ENCODE data around the gene CXADR. TPM values are rescaled to one million over a fixed set of nuclear protein-coding genes. Genes with fewer than 3 reads are reported as not detected.
"Not testable (repeated sequence)": the region's sequence is repeated elsewhere in the genome, so short reads cannot be mapped to it uniquely, and the experiment has no call there.

The CXADR gene
- total RNA-seq, 2 experiments from 2014 or later: 0.56 to 0.92 TPM

DNA sequence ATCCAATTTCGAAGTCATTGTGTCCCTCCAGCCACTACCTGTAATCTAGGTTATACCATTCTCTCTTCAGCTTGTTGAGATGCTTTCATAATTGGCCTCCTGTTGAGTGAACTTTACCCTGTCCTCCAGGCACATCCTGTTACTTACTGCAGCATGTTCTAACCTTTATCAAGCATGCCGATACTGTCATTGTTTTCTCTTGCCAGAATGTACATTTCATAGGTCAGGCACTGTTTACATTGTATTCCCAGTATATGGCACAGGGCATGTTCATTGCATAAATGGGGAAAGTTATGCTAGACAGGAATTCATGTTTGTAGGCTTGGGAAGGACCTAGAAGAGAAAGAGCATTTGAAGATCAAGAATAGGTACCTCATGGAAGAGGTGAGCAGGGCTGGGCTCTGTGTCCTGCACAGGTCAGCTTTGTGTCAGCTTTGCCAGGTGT, 10.2 kb downstream of the CXADR start:
- DNase-seq: no peak
- Mint-ChIP-seq H3K36me3 (no peaks in the 10 kb centered on the region), H3K27me3 (peaks cover 8% of the 10 kb centered on the region), H3K27ac (no peak overlapping the region), H3K9me3 (no peaks in the 10 kb centered on the region), H3K4me1 (no peaks in the 10 kb centered on the region), H3K4me3 (no peak overlapping the region)

DNA sequence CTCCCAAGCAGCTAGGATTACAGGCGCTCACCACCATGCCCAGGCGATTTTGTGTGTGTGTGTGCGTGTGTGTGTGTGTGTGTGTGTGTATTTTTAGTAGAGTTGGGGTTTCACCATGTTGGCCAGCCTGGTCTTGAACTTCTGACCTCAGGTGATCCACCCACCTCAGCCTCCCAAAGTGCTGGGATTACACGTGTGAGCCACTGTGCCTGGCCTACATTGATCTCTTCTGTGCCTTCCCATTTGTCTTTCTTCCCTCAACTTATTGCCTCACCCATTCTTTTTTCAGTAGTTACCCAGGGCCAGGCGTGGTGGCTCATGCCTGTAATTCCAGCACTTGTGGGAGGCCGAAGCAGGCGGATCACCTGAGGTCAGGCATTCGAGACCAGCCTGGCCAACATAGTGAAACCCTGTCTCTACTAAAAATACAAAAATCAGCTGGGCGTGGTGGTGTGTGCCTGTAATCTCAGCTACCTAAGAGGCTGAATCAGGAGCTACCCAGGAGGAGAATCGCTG, 11.2 kb downstream of the CXADR start:
- not testable (repeated sequence) for H3K36me3 Mint-ChIP-seq, H3K4me1 Mint-ChIP-seq, DNase-seq, H3K27me3 Mint-ChIP-seq, H3K9me3 Mint-ChIP-seq, H3K4me3 Mint-ChIP-seq, H3K27ac Mint-ChIP-seq

DNA sequence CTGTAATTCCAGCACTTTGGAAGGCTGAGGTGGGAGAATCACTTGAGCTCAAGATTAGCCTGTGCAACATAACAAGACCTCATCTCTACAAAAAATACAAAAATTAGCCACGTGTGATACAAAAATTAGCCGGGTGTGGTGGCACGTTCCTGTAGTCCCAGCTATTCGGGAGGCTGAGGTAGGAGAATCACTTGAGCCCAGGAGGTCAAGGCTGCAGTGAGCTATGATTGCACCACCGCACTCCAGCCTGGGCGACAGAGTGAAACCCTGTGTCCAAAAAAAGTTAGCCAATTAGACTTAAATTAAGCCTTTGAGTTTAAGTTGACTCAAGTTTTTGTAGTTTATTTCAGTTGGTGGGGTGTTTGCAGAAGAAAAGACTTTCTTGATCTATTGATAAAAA, 11.8 kb downstream of the CXADR start:
- peaks cover 6% of the 10 kb centered on the region for H3K27me3 Mint-ChIP-seq
- no peak for DNase-seq
- no peaks in the 10 kb centered on the region for H3K36me3 Mint-ChIP-seq
- no peaks in the 10 kb centered on the region for H3K4me1 Mint-ChIP-seq
- H3K4me3 Mint-ChIP-seq: no peak overlapping the region
- H3K9me3 Mint-ChIP-seq: no peaks in the 10 kb centered on the region
- no peak overlapping the region for H3K27ac Mint-ChIP-seq

DNA sequence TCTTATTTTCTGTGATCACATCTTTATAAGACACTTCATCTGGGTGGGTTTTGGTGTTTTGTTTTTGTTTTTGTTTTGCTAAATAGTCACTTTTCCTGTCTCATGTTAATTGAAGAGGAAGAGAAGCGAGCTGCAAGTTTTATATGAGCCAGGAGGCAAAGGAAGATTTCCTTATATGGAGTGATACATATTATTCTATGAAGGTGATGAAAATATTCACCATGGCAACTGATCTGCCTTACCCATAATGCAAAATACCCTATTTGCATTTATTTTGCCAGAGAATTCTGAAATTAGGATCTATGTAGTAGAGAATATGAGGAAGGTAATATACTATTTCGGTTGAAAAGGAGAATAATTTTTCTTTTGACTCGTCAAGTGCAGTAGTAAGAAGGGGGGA, 13.9 kb downstream of the CXADR start:
- no peak for DNase-seq
- Mint-ChIP-seq H3K27me3 (no peaks in the 10 kb centered on the region), H3K9me3 (no peaks in the 10 kb centered on the region), H3K4me1 (no peaks in the 10 kb centered on the region), H3K4me3 (no peak overlapping the region), H3K36me3 (no peaks in the 10 kb centered on the region), H3K27ac (no peak overlapping the region)

DNA sequence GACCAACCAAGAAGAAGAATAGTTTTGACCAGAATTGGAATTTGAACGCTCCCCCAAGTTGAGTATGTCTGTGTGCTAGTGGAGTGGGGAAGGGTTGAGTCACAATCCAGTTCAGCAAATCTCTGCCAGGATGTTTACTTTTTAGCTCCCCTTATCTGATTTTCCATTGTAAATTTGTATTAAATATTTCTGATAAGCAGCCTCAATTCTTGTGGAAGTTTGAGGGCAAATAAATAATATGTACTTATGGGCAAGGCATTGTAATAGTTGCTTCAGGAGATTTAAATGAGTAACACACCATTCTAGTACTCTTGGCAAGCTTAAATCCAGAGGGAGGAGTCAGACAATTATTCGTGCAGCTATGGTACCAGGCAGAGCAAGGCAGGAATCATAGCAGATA, 14.4 kb downstream of the CXADR start:
- no peak for DNase-seq
- Mint-ChIP-seq H3K4me1 (no peaks in the 10 kb centered on the region), H3K4me3 (no peak overlapping the region), H3K27me3 (no peaks in the 10 kb centered on the region), H3K9me3 (no peaks in the 10 kb centered on the region), H3K27ac (no peak overlapping the region), H3K36me3 (no peaks in the 10 kb centered on the region)

DNA sequence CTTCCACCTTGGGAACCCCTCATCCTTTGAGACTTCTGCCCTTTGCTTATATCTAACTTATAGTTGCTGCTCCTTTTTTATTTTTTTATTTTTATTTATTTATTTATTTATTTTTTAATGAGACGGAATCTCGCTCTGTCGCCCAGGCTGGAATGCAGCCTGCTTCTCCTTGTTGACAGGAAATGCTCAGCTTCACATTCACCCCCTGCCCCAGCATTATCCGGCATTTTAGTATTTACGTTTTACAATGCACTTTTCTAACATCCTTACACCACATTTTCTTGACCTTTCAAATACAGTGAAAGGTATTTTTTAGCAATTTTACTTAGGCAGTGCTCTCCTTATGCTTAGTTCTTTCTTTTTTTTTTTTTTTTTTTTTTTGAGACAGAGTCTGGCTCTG, 14.9 kb downstream of the CXADR start:
- H3K27me3 Mint-ChIP-seq: no peaks in the 10 kb centered on the region

DNA sequence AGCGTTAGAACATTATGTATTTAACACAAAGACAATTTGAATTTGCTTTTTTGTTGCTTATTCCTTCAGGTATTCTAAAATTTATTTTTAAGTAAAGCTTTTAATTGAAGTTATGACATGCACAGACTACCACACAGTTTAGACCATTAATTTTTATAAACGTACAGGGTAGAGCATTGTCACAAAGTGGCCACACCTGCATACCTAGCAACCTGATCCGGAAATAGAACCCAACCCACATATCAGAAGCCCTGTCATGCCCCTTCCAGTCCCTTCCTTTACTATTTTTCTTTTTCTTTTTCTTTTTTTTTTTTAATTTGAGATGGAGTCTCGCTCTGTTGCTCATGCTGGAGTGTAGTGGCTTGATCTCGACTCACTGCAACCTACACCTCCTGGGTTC, 16.8 kb downstream of the CXADR start:
- no peak for DNase-seq
- H3K36me3 Mint-ChIP-seq: no peaks in the 10 kb centered on the region

More for the DNA sequence above, 14.9 kb downstream of the CXADR start:
- no peak for DNase-seq
- Mint-ChIP-seq H3K27ac (no peak overlapping the region), H3K4me3 (no peak overlapping the region), H3K4me1 (no peaks in the 10 kb centered on the region), H3K36me3 (no peaks in the 10 kb centered on the region), H3K9me3 (no peaks in the 10 kb centered on the region)

DNA sequence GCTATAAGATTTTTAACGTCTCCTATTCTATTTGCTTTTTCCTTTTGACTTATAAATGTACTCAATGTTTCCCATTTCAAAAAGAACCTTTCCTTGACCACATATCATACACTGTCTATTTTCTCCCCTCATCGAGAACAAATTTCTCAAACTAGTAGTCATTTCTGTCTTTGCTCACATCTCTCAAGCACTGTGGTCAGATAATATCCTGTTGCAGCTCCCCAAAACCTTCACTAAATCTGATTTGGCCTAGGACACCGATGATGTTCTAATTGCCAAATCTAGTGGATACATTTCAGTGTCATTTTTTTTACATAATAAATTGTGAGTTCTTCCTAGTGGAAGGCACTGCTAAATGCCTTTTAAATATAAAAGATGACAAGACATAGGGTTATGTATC, 19.4 kb downstream of the CXADR start:
- H3K4me3 Mint-ChIP-seq: no peak overlapping the region
- no peaks in the 10 kb centered on the region for H3K4me1 Mint-ChIP-seq
- DNase-seq: no peak
- no peaks in the 10 kb centered on the region for H3K36me3 Mint-ChIP-seq
- no peak overlapping the region for H3K27ac Mint-ChIP-seq
- no peaks in the 10 kb centered on the region for H3K27me3 Mint-ChIP-seq
- no peaks in the 10 kb centered on the region for H3K9me3 Mint-ChIP-seq

More for the DNA sequence above, 16.8 kb downstream of the CXADR start:
- Mint-ChIP-seq H3K27me3 (no peaks in the 10 kb centered on the region), H3K9me3 (no peaks in the 10 kb centered on the region), H3K4me3 (no peak overlapping the region), H3K4me1 (no peaks in the 10 kb centered on the region), H3K27ac (no peak overlapping the region)

DNA sequence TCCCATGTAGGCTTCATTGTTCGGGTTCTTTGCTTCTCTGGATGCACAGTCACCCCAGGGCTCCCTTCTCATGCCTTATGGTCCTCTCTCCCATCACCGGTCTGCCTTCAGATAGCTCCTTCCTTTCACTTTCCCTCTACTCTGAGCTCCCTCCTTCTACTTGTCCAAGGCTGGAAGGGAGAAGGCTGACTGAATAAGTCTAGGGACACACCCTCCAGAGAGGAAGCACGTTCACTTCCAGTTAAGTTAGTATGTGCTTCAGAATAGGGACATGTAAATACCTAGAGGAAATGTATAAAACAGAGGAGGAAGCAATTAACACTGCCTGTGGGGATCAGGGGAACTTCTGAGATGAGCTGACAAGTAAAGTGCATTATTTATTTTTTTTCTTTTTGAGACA, 23.5 kb downstream of the CXADR start:
- no peak overlapping the region for H3K4me3 Mint-ChIP-seq
- no peak overlapping the region for H3K27ac Mint-ChIP-seq
- H3K9me3 Mint-ChIP-seq: no peaks in the 10 kb centered on the region
- H3K4me1 Mint-ChIP-seq: no peaks in the 10 kb centered on the region
- DNase-seq: no peak
- no peaks in the 10 kb centered on the region for H3K36me3 Mint-ChIP-seq
- peaks cover 3% of the 10 kb centered on the region for H3K27me3 Mint-ChIP-seq

DNA sequence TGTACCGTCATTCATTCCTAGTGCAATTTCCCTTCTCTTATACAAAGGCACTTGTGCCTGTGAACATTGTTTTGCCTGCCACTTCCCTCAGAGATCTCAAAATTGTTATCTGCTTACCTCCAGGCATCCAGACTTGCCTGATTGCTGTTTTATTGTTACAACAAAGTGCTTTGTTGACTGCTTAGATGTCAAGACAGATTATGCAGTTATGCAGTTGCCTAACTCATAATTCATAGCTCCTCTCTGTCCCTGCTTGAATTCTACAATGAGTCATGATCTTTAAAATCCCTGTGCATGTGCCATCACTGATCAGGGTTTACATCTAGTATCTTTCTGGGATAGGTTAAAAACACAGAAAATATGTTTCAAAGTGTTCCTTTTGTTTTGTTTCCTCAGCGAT, 24.5 kb downstream of the CXADR start:
- Mint-ChIP-seq H3K4me1 (no peaks in the 10 kb centered on the region), H3K36me3 (no peaks in the 10 kb centered on the region), H3K27ac (no peak overlapping the region), H3K27me3 (peaks cover 3% of the 10 kb centered on the region), H3K9me3 (no peaks in the 10 kb centered on the region), H3K4me3 (no peak overlapping the region)
- DNase-seq: no peak

DNA sequence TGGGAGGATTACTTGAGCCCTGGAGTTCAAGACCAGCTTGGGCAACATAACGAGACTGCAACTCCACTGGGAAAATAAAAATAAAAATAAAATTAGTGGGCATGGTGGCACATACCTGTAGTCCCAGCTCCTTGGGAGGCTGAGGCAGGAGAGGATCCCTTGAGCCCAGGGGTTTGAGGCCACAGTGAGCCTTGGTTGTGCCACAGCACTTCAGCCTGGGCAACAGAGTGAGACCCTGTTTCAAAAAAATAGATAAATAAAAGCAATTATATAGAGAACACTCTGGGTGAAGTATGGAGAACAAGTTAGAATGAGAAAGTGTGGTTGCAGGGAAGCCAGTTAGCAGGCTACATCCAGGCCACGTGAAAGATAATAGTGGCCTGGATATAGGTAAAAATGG, 25.7 kb downstream of the CXADR start:
- no peaks in the 10 kb centered on the region for H3K9me3 Mint-ChIP-seq
- no peak for DNase-seq
- no peak overlapping the region for H3K4me3 Mint-ChIP-seq
- H3K36me3 Mint-ChIP-seq: no peaks in the 10 kb centered on the region
- peaks cover 3% of the 10 kb centered on the region for H3K27me3 Mint-ChIP-seq
- H3K4me1 Mint-ChIP-seq: no peaks in the 10 kb centered on the region
- H3K27ac Mint-ChIP-seq: no peak overlapping the region

DNA sequence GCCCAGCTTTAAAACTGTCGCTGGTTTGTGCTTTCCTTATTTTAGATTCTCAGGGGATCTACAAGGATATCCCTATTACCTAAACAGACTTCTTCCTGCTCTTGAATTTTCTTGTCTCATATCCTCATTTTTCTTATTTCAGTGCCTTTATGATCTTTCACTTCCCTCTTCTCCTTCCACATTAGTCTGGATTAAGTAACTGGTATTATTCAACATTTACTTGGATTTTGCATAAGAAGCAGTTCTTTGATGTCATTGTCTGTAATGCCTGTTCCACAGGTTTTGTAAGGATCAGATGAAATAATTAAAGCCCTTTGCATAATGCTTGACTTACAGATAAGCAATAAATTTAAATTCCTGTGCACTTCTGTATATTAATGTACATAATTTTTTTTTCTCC, 26.5 kb downstream of the CXADR start:
- no peak overlapping the region for H3K27ac Mint-ChIP-seq
- no peaks in the 10 kb centered on the region for H3K4me1 Mint-ChIP-seq
- H3K4me3 Mint-ChIP-seq: no peak overlapping the region
- H3K36me3 Mint-ChIP-seq: no peaks in the 10 kb centered on the region
- no peaks in the 10 kb centered on the region for H3K9me3 Mint-ChIP-seq
- DNase-seq: no peak
- peaks cover 3% of the 10 kb centered on the region for H3K27me3 Mint-ChIP-seq

DNA sequence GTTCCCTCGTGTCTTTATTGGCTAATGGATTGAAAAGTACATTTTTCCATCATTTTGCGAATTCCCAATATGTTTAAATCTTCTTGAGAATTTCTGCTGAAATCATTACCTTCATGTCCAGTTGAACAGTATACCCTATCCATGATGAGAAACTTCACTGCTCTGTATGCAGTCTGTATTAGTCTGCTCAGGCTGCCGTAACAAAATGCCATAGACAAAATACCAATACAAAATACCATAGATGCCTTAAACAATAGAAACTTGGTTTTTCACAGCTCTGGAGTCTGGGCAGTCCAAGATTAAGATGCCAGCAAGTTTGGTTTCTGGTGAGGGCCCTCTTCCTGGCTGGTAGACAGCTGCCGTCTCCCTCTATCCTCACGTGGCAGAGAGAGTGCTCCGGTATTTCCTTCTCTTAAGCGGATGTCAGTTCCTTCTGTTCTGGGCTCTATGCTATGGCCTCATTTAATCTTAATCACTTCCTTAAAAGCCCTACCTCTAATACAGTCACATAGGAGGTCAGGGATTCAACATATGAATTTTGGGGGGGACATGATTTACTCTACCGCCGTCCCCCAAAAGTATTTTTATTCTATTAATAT, 27.0 kb downstream of the CXADR start:
- Mint-ChIP-seq H3K36me3 (no peaks in the 10 kb centered on the region), H3K9me3 (no peaks in the 10 kb centered on the region), H3K27ac (no peak overlapping the region), H3K4me3 (no peak overlapping the region), H3K4me1 (no peaks in the 10 kb centered on the region), H3K27me3 (peaks cover 3% of the 10 kb centered on the region)
- no peak for DNase-seq

DNA sequence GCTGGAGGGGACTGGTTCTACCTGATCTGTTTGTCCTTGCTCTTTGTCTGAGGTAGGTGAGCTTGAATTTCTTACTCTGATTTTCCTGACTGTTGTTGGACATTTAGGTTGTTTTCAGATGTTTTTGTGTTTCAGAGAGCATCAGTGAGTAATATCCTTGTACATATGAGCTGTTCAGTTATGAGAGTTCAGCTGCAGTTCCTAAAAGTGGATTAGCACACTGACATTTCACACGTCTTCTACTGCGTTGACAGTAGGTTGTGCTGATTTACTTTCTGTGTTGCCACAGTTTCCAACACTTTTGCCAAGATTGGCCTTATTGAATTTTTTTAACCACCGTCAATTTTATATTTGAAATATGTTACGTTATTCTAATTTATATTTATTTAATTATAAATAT, 27.7 kb downstream of the CXADR start:
- H3K36me3 Mint-ChIP-seq: no peaks in the 10 kb centered on the region
- H3K9me3 Mint-ChIP-seq: no peaks in the 10 kb centered on the region
- H3K27me3 Mint-ChIP-seq: peaks cover 3% of the 10 kb centered on the region
- no peaks in the 10 kb centered on the region for H3K4me1 Mint-ChIP-seq
- H3K4me3 Mint-ChIP-seq: no peak overlapping the region
- DNase-seq: no peak
- no peak overlapping the region for H3K27ac Mint-ChIP-seq

DNA sequence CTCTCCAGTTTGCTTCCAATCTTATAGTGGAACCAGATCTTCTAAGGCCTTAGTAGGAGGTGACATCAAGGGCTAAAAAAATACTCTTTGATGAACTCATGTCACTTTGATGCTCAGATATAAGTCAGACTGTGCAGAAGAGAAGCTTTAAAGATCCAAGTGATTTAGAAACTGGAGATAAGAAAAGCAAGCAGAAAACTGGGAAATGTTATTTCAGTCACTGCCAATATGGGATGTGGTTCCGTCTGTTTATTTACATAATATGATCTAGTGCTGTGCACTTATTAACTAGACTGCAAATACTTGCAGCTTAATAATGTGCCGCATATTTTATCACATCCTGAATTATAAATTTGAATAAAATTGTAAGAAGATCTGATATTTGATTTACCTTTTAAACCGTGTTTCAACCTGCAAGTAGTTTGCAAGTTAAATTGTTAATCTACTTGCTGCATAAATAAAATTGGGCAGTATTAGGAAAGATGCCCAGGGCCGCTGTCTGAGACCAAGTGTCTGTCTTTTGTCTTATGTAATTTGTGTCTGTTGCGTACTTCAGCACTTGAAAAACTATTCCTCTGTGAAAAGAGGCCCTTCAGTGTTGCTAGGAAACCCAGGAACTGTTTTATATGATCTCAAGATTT, 29.6 kb downstream of the CXADR start:
- Mint-ChIP-seq H3K27me3 (peaks cover 3% of the 10 kb centered on the region), H3K9me3 (no peaks in the 10 kb centered on the region), H3K36me3 (no peaks in the 10 kb centered on the region), H3K4me1 (no peaks in the 10 kb centered on the region), H3K4me3 (no peak overlapping the region), H3K27ac (no peak overlapping the region)
- no peak for DNase-seq

DNA sequence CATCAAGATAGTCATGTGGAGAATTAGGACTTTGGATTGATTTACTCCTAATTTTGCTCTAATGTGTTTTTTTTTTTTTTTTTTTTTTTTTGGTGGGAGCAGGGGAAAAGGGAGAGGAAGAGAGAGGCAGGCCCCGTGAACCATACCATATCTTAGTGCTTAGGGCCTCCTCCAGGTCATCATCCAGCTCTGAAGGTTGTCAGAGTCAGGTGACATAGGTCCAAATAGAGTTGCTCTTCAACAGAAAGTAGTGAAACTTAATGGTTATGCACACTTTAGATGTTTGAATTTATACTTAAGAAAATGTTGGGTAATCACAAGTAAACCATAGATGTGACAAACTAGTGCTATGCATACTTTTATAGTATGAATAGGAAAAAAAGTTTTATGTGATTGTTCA, 32.2 kb downstream of the CXADR start:
- H3K36me3 Mint-ChIP-seq: no peaks in the 10 kb centered on the region
- no peak overlapping the region for H3K27ac Mint-ChIP-seq
- no peaks in the 10 kb centered on the region for H3K9me3 Mint-ChIP-seq
- no peaks in the 10 kb centered on the region for H3K27me3 Mint-ChIP-seq
- H3K4me1 Mint-ChIP-seq: no peaks in the 10 kb centered on the region
- H3K4me3 Mint-ChIP-seq: no peak overlapping the region
- DNase-seq: no peak

Data from activated naive CD8-positive, alpha-beta T cell treated with anti-CD3 and anti-CD28 coated beads for 36 hours (primary cell).